B cell (primary cell): ENCODE data around the gene KLHL2. TPM values are rescaled to one million over a fixed set of nuclear protein-coding genes. Genes with fewer than 3 reads are reported as not detected.

Source experiments
- ATAC-seq: fragments of 200-7000 bp; cut with Tn5 transposase; one replicate; pipeline ENCODE4 v1.10.0; 2021; ENCODE audit warnings: low read depth, mild to moderate bottlenecking, moderate number of reproducible peaks, moderate library complexity
- CTCF ChIA-PET: fragments of 350-600 bp; sonication (Branson Sonifier 250); formaldehyde crosslinking; loops from one replicate; lab custom pipeline; 2021; ENCODE audit warnings: antibody characterized with exemption, inconsistent platforms; lab: Charles Lee
- POLR2A ChIA-PET: fragments of 350-600 bp; sonication (Branson Sonifier 250); formaldehyde crosslinking; loops from one replicate; lab custom pipeline; 2021; ENCODE audit warnings: antibody characterized with exemption; lab: Charles Lee
- DNase-seq: peaks from one replicate; pipeline ENCODE4 v3.0.0; 2013
- H2AFZ ChIP-seq: 2 replicates; pipeline ENCODE4 v1.6.1; 2012; ENCODE audit warnings: mild to moderate bottlenecking, low read depth, low read length; ENCODE audit not compliant: insufficient read depth, poor library complexity, severe bottlenecking
- H3K27ac ChIP-seq, 2 donors: 1 replicate in 1 of 2; 2 replicates in 1 of 2; pipeline ENCODE4 v1.5.1; 2012 to 2013; ENCODE audit warnings: low read length in 2 of 2, mild to moderate bottlenecking in 2 of 2, moderate library complexity in 1 of 2
- H3K27me3 ChIP-seq, 4 experiments: fragments of 200-600 bp in 1 of 4; sonication (generic) in 1 of 4; replicated peaks in 1 of 4; 1 replicate in 2 of 4; 2 replicates in 2 of 4; pipeline versions ENCODE4 v1.6.1 to v1.7.0; 2013 to 2016; ENCODE audit warnings: low read length in 3 of 4, mild to moderate bottlenecking in 2 of 4, mixed read lengths in 1 of 4, moderate library complexity in 1 of 4; ENCODE audit not compliant: insufficient read depth in 4 of 4, control insufficient read depth in 3 of 4; ENCODE audit errors: control extremely low read depth in 1 of 4
- H3K36me3 ChIP-seq, 2 experiments: replicated peaks in 1 of 2; 1 replicate in 1 of 2; 2 replicates in 1 of 2; pipeline versions ENCODE4 v1.6.1 to v1.7.1; 2013; ENCODE audit warnings: low read length in 1 of 2; ENCODE audit not compliant: insufficient read depth in 2 of 2, control insufficient read depth in 1 of 2; ENCODE audit errors: control extremely low read depth in 1 of 2, extremely low read depth in 1 of 2
- H3K4me1 ChIP-seq, 2 donors: fragments of 200-600 bp in 1 of 2; sonication (generic) in 1 of 2; 1 replicate in 1 of 2; 2 replicates in 1 of 2; pipeline versions ENCODE4 v1.5.1 to v1.6.1; 2013 to 2017; ENCODE audit warnings: low read length in 2 of 2; ENCODE audit not compliant: control insufficient read depth in 2 of 2, insufficient read depth in 2 of 2
- H3K4me2 ChIP-seq: replicated peaks from 2 replicates; pipeline ENCODE3; 2012; ENCODE audit warnings: mild to moderate bottlenecking, low read depth, low read length; ENCODE audit not compliant: poor library complexity, severe bottlenecking
- H3K4me3 ChIP-seq, 5 experiments: fragments of 200-600 bp in 1 of 5; sonication (generic) in 1 of 5; 1 replicate in 3 of 5; 2 replicates in 2 of 5; pipeline versions ENCODE4 v1.5.1 to v1.7.0; 2011 to 2016; ENCODE audit warnings: low read length in 4 of 5, mild to moderate bottlenecking in 4 of 5, low read depth in 2 of 5, control low read depth in 1 of 5, moderate library complexity in 1 of 5; ENCODE audit not compliant: insufficient read depth in 1 of 5; ENCODE audit errors: control extremely low read depth in 1 of 5, extremely low read depth in 1 of 5
- H3K79me2 ChIP-seq: fragments of 200-600 bp; sonication (generic); one replicate; pipeline ENCODE4 v1.6.0; 2016; ENCODE audit warnings: low read length; ENCODE audit not compliant: control insufficient read depth, insufficient read depth
- H3K9ac ChIP-seq: fragments of 200-600 bp; sonication (generic); 2 replicates; pipeline ENCODE4 v1.6.1; 2017; ENCODE audit warnings: mild to moderate bottlenecking, low read length, moderate library complexity
- H3K9me3 ChIP-seq, 3 donors: one replicate each; pipeline versions ENCODE4 v1.6.1 to v1.7.1; 2013; ENCODE audit warnings: low read length in 2 of 3; ENCODE audit not compliant: control insufficient read depth in 2 of 3, insufficient read depth in 1 of 3; ENCODE audit errors: control extremely low read depth in 1 of 3
- H4K20me1 ChIP-seq: 2 replicates; pipeline ENCODE4 v1.6.0; 2012; ENCODE audit warnings: mild to moderate bottlenecking, low read length; ENCODE audit not compliant: insufficient read depth, control insufficient read depth, poor library complexity, severe bottlenecking
- H3K27ac Mint-ChIP-seq: one replicate; pipeline ENCODE4 v1.8.0; 2021; ENCODE audit warnings: mixed read lengths
- H3K27me3 Mint-ChIP-seq: one replicate; pipeline ENCODE4 v1.8.0; 2021; ENCODE audit warnings: mixed read lengths
- H3K4me1 Mint-ChIP-seq: one replicate; pipeline ENCODE4 v1.8.0; 2021; ENCODE audit warnings: mixed read lengths
- H3K4me3 Mint-ChIP-seq: one replicate; pipeline ENCODE4 v1.8.0; 2021; ENCODE audit warnings: mixed read lengths
- H3K9me3 Mint-ChIP-seq: one replicate; pipeline ENCODE4 v1.8.0; 2022; ENCODE audit warnings: mixed read lengths; ENCODE audit not compliant: insufficient read depth
- CTCF ChIP-seq: fragments of 200-600 bp; IDR thresholded peaks from one replicate; pipeline ENCODE4 v1.8.0; 2022; ENCODE audit warnings: antibody characterized with exemption, mild to moderate bottlenecking
- EZH2 ChIP-seq: IDR thresholded peaks from 2 replicates; pipeline ENCODE4 v1.6.1; 2012; ENCODE audit warnings: borderline replicate concordance, low read depth, mild to moderate bottlenecking, moderate library complexity, low read length; ENCODE audit not compliant: insufficient read depth, poor library complexity, severe bottlenecking
- WGBS: methylation state at CpG from one replicate; pipeline ENCODE4 v1.1.5; 2013; ENCODE audit warnings: missing lambda C conversion rate; ENCODE audit not compliant: insufficient coverage; 5-methylcytosine and 5-hydroxymethylcytosine counted together
- intact Hi-C: fragments of 100-400 bp; cut with micrococcal nuclease; formaldehyde crosslinking; loops from one replicate; pipeline ENCODE4 v1.10.0; 2022
- polyA minus RNA-seq: library from RNA; depleted of rRNA, polyadenylated mRNA; stranded (reverse); fragments of >200 nt; gene quantifications from 2 replicates; pipeline ENCODE4 v1.2.3, GENCODE V29; 2012
- polyA plus RNA-seq: library from polyadenylated mRNA; depleted of rRNA; stranded (reverse); fragments of >200 nt; gene quantifications from 2 replicates; pipeline ENCODE4 v1.2.3, GENCODE V29; 2012
- total RNA-seq, 2 donors: library from RNA; stranded (reverse); fragments of 120-200 nt in 1 of 2; gene quantifications; 1 replicate in 1 of 2; 2 replicates in 1 of 2; pipeline versions ENCODE4 v1.2.3 to v1.2.4, GENCODE V29; 2013 to 2022

KLHL2 gene
- total RNA-seq: 76.2 and 77.5 TPM in 2 replicates
- 24.2 TPM for total RNA-seq (2013)
- polyA plus RNA-seq: 7.8 and 16.8 TPM in 2 replicates
- polyA minus RNA-seq: 12.3 and 14.6 TPM in 2 replicates

DNA sequence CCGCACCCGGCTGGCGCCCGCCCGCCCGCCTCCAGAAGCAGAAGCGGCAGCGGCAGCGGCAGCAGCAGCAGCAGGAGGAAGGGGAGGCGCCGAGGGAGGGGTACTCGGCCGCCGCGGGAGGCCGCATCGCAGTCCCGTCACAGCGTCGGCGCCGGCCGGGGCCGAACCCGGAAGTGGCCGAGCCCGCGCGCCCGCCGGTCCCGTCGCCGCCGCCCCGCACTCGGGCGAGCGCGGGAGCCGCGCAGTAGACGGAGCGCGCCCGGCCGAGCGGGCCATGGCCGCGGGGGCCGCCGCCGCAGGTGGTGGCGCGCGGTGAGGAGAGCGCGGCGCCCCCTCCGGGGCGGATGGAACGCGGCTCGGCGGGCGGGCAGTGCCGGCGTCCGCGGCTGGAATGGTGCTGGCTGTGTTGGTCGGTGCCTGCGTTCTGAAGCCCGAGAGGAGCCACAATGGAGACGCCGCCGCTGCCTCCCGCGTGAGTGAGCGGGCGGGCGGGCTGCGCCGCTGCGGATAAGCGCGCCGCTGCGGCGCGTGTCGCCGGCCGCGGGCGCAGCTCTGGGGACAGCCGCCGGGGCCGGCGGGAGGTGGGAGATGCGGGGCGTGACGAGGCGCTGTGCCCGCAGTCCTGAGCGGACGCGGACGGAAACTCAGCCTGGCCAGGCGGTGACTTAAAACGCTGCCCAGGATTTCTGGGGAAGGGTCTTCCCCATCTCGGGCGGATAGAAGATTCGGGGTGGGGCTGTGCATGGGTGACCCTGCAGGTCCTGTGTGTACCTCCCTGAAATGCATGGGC lies at the start of gene KLHL2:
TSS of gene KLHL2 (plus strand) at position 131 of the 790 bp plus-strand sequence. CDS start at position 447, 316 bp downstream.
- H3K9ac ChIP-seq: peak within 1 kb of the TSS; percentile 79
- DNase-seq (peak; percentile 88), ATAC-seq (peak; percentile 88)
- no peaks in the 10 kb centered on the region for H3K36me3 ChIP-seq
- Mint-ChIP-seq H3K27me3 (no peaks in the 10 kb centered on the region), H3K4me1 (peaks cover 65% of the 10 kb centered on the region), H3K4me3 (peak within 1 kb of the TSS; percentile 95), H3K9me3 (no peaks in the 10 kb centered on the region), H3K27ac (peak within 1 kb of the TSS; percentile 93)
- ChIA-PET POLR2A (no interaction called here), CTCF (interaction anchor here (0.6 to 1.7 kb wide), 2 partner anchors 56 to 77 kb away, joined by 3 to 10 read pairs; no protein-coding TSS in a partner anchor)
- H3K27me3 ChIP-seq: no peaks in the 10 kb centered on the region
- H3K4me3 ChIP-seq: peak within 1 kb of the TSS; percentile 73 to 91 (median 80)
- H3K4me2 ChIP-seq: peak within 1 kb of the TSS; percentile 86
- intact Hi-C loops: loop anchor here (1.0 to 5.0 kb wide), 4 partner anchors 50 to 120 kb away; partner anchors contain the start of genes MSMO1 and TMEM192
- H3K4me1 ChIP-seq: peaks cover 36 to 39% of the 10 kb centered on the region in 2 donors
- H2AFZ ChIP-seq: peak within 1 kb of the TSS; percentile 95
- peaks cover 66% of the 10 kb centered on the region for H3K79me2 ChIP-seq
- TF ChIP-seq CTCF (no peak), EZH2 (no peak)
- peaks cover 5% of the 10 kb centered on the region for H4K20me1 ChIP-seq
- no peaks in the 10 kb centered on the region for H3K9me3 ChIP-seq
- WGBS: under 1% methylated on average over 113 of the region's 113 CpGs
- H3K27ac ChIP-seq: peak within 1 kb of the TSS; percentile 57 to 73

DNA sequence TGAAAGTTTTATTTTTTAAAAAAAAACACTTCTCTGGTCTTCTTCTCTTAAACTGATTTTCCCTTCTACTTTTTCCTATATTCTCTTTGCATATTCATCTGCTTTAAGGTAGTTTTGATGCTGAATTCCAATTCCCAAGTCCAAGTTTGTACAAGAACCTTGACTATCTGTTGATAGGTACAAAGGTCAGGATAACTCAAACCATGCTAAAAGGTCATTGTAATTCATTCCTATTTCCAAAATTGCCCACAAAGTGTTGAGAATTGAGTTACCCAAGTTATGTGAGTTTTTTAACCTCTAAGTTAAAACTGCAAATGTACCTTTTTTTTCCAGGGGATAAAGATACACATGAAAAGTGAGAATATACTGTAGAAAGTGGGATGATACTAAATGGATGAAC lies 48.6 kb upstream of the KLHL2 start:
- peaks cover 24% of the 10 kb centered on the region for H3K27me3 Mint-ChIP-seq
- Histone ChIP-seq H3K4me3 (no peak overlapping the region), H3K9me3 (peaks cover 0 to 4% (median 3%) of the 10 kb centered on the region in 3 donors), H3K36me3 (no peaks in the 10 kb centered on the region), H2AFZ (no peak overlapping the region), H3K79me2 (no peaks in the 10 kb centered on the region), H3K27ac (no peak overlapping the region), H4K20me1 (no peaks in the 10 kb centered on the region), H3K9ac (no peak overlapping the region), H3K4me1 (no peaks in the 10 kb centered on the region), H3K27me3 (peaks cover 0 to 3% (median 0%) of the 10 kb centered on the region in 4 experiments), H3K4me2 (no peak overlapping the region)
- no peaks in the 10 kb centered on the region for H3K4me1 Mint-ChIP-seq
- intact Hi-C loops: no loop called here
- TF ChIP-seq EZH2 (no peak), CTCF (no peak)
- H3K9me3 Mint-ChIP-seq: no peaks in the 10 kb centered on the region
- POLR2A ChIA-PET: no interaction called here
- no peak overlapping the region for H3K4me3 Mint-ChIP-seq
- no peak overlapping the region for H3K27ac Mint-ChIP-seq
- DNase-seq: no peak
- CTCF ChIA-PET: no interaction called here
- no peak for ATAC-seq
